Ishikawa (cell line): Measurements from ENCODE around the gene ACMSD.

Experiments
- CEBPB ChIP-seq: IDR thresholded peaks from 2 replicates; pipeline ENCODE4 v1.6.1; 2012
- CREB1 ChIP-seq: IDR thresholded peaks from 2 replicates; pipeline ENCODE4 v1.6.1; 2012; ENCODE audit warnings: low read depth
- EGR1 ChIP-seq: IDR thresholded peaks from 2 replicates; pipeline ENCODE4 v1.6.1; 2012
- EP300 ChIP-seq: IDR thresholded peaks from 2 replicates; pipeline ENCODE4 v1.6.1; 2012; ENCODE audit warnings: borderline replicate concordance
- FOXM1 ChIP-seq: IDR thresholded peaks from 2 replicates; pipeline ENCODE4 v1.6.1; 2012; ENCODE audit warnings: low read depth, borderline replicate concordance
- MAX ChIP-seq: IDR thresholded peaks from 2 replicates; pipeline ENCODE4 v1.6.1; 2012
- NFIC ChIP-seq: IDR thresholded peaks from 2 replicates; pipeline ENCODE4 v1.6.1; 2012
- RAD21 ChIP-seq: IDR thresholded peaks from 2 replicates; pipeline ENCODE4 v1.6.1; 2012; ENCODE audit warnings: low read depth
- REST ChIP-seq: IDR thresholded peaks from 2 replicates; pipeline ENCODE4 v1.6.1; 2012; ENCODE audit warnings: low read depth, mild to moderate bottlenecking
- TAF1 ChIP-seq: IDR thresholded peaks from 2 replicates; pipeline ENCODE4 v1.6.1; 2012; ENCODE audit warnings: low read depth, mild to moderate bottlenecking
- TCF12 ChIP-seq: IDR thresholded peaks from 2 replicates; pipeline ENCODE4 v1.6.1; 2012; ENCODE audit warnings: low read depth
- TEAD4 ChIP-seq: IDR thresholded peaks from 2 replicates; pipeline ENCODE4 v1.6.1; 2012
- USF1 ChIP-seq: IDR thresholded peaks from 2 replicates; pipeline ENCODE4 v1.6.1; 2012
- YY1 ChIP-seq: IDR thresholded peaks from 2 replicates; pipeline ENCODE4 v1.6.1; 2012; ENCODE audit warnings: low read depth
- ZBTB7A ChIP-seq: IDR thresholded peaks from 2 replicates; pipeline ENCODE4 v1.6.1; 2012; ENCODE audit warnings: low read depth

The ACMSD gene

GRCh38 chr2:134865067-134865787 lies 26.8 kb downstream of the ACMSD start:
- TF ChIP-seq MAX = no peak
- TF ChIP-seq YY1 = no peak
- no peak for TF ChIP-seq RAD21
- TF ChIP-seq ZBTB7A = no peak
- no peak for TF ChIP-seq CEBPB
- no peak for TF ChIP-seq TCF12

- TF ChIP-seq NFIC = no peak
Measured at GRCh38 chr2:134866498-134867099, 28.2 kb downstream of the ACMSD start.

GRCh38 chr2:134869946-134870736 lies 31.7 kb downstream of the ACMSD start:
- TF ChIP-seq CEBPB (no peak), MAX (no peak), FOXM1 (no peak), USF1 (no peak), TEAD4 (no peak), EP300 (no peak)

GRCh38 chr2:134873152-134873551 lies 34.7 kb downstream of the ACMSD start:
- TF ChIP-seq RAD21 = no peak
- TF ChIP-seq MAX = no peak
- no peak for TF ChIP-seq TCF12
- TF ChIP-seq USF1 = no peak
- no peak for TF ChIP-seq NFIC
- TF ChIP-seq YY1 = no peak
- TF ChIP-seq TAF1 = no peak
- TF ChIP-seq ZBTB7A = no peak

- TF ChIP-seq REST (no peak), RAD21 (no peak), MAX (no peak), YY1 (no peak), NFIC (no peak), EP300 (no peak), CEBPB (no peak), EGR1 (no peak)
Measured at GRCh38 chr2:134875309-134875708, 36.9 kb downstream of the ACMSD start.

GRCh38 chr2:134882773-134883172 lies 44.4 kb downstream of the ACMSD start:
- TF ChIP-seq MAX = no peak
- no peak for TF ChIP-seq TCF12
- TF ChIP-seq NFIC = no peak
- no peak for TF ChIP-seq CREB1

- no peak for TF ChIP-seq FOXM1
- TF ChIP-seq YY1 = no peak
- no peak for TF ChIP-seq CEBPB
- no peak for TF ChIP-seq EGR1
- no peak for TF ChIP-seq TEAD4
- no peak for TF ChIP-seq TAF1
- TF ChIP-seq CREB1 = no peak
- no peak for TF ChIP-seq NFIC
- TF ChIP-seq TCF12 = no peak
- TF ChIP-seq USF1 = no peak
- TF ChIP-seq RAD21 = no peak
- TF ChIP-seq MAX = no peak
- no peak for TF ChIP-seq EP300
- TF ChIP-seq ZBTB7A = no peak
- TF ChIP-seq REST = no peak
Measured at GRCh38 chr2:134883552-134884293, 45.3 kb downstream of the ACMSD start.
